ENCODE data around the gene MCEE.

Gene MCEE

GRCh38 chr2:71068218-71069035 is 61.6 kb downstream of the MCEE start, which contains the start of gene NAGK:
Gene NAGK (plus strand): TSS chr2:71068648. CDS start chr2:71068684, 36 bp downstream.
- Histone ChIP-seq H3K36me3 (ENCODE audit: control insufficient read depth, insufficient read depth, low read length) (no peaks in the 10 kb centered on the region), H3K4me1 (ENCODE audit: control insufficient read depth, insufficient read depth, low read length) (peaks cover 8% of the 10 kb centered on the region), H3K27ac (ENCODE audit: insufficient read depth, low read depth, low read length, poor library complexity, severe bottlenecking) (peak within 1 kb of the TSS; percentile 66), H3K9me3 (ENCODE audit: control insufficient read depth, low read length) (no peaks in the 10 kb centered on the region), H3K27me3 (ENCODE audit: control insufficient read depth, insufficient read depth, low read length, poor library complexity, severe bottlenecking) (peaks cover 10% of the 10 kb centered on the region), H3K4me3 (ENCODE audit: insufficient read depth, low read depth, low read length) (peak within 1 kb of the TSS; percentile 96)
- 0% methylated on average over 66 of the region's 66 CpGs for whole genome bisulfite sequencing, 2 experiments

GRCh38 chr2:71067567-71068217 is 62.3 kb downstream of the MCEE start:
- H3K27ac ChIP-seq (ENCODE audit: insufficient read depth, low read depth, low read length, poor library complexity, severe bottlenecking): peak overlapping the region; percentile 66
- H3K4me3 ChIP-seq (ENCODE audit: insufficient read depth, low read depth, low read length): peak overlapping the region; percentile 96
- WGBS, 2 experiments: 8% methylated on average over 26 of the region's 26 CpGs
- no peaks in the 10 kb centered on the region for H3K9me3 ChIP-seq (ENCODE audit: control insufficient read depth, low read length)
- peaks cover 14% of the 10 kb centered on the region for H3K27me3 ChIP-seq (ENCODE audit: control insufficient read depth, insufficient read depth, low read length, poor library complexity, severe bottlenecking)
- H3K4me1 ChIP-seq (ENCODE audit: control insufficient read depth, insufficient read depth, low read length): peaks cover 8% of the 10 kb centered on the region
- H3K36me3 ChIP-seq (ENCODE audit: control insufficient read depth, insufficient read depth, low read length): no peaks in the 10 kb centered on the region

- no peaks in the 10 kb centered on the region for H3K9me3 ChIP-seq (ENCODE audit: control insufficient read depth, low read length)
- peaks cover 17% of the 10 kb centered on the region for H3K27me3 ChIP-seq (ENCODE audit: control insufficient read depth, insufficient read depth, low read length, poor library complexity, severe bottlenecking)
- no peak overlapping the region for H3K27ac ChIP-seq (ENCODE audit: insufficient read depth, low read depth, low read length, poor library complexity, severe bottlenecking)
- H3K4me3 ChIP-seq (ENCODE audit: insufficient read depth, low read depth, low read length): no peak overlapping the region
- 85 to 94% methylated on average over 2 to 3 of the region's 3 CpGs for WGBS, 2 experiments
- H3K36me3 ChIP-seq (ENCODE audit: control insufficient read depth, insufficient read depth, low read length): no peaks in the 10 kb centered on the region
- H3K4me1 ChIP-seq (ENCODE audit: control insufficient read depth, insufficient read depth, low read length): peaks cover 8% of the 10 kb centered on the region
Measured at GRCh38 chr2:71066856-71067255, 63.2 kb downstream of the MCEE start.

GRCh38 chr2:71064754-71065621 is 65.0 kb downstream of the MCEE start:
- H3K27me3 ChIP-seq (ENCODE audit: control insufficient read depth, insufficient read depth, low read length, poor library complexity, severe bottlenecking): peaks cover 17% of the 10 kb centered on the region
- peaks cover 8% of the 10 kb centered on the region for H3K4me1 ChIP-seq (ENCODE audit: control insufficient read depth, insufficient read depth, low read length)
- H3K4me3 ChIP-seq (ENCODE audit: insufficient read depth, low read depth, low read length): no peak overlapping the region
- H3K36me3 ChIP-seq (ENCODE audit: control insufficient read depth, insufficient read depth, low read length): no peaks in the 10 kb centered on the region
- no peaks in the 10 kb centered on the region for H3K9me3 ChIP-seq (ENCODE audit: control insufficient read depth, low read length)
- WGBS, 2 experiments: 87 to 93% methylated on average over 7 of the region's 7 CpGs
- H3K27ac ChIP-seq (ENCODE audit: insufficient read depth, low read depth, low read length, poor library complexity, severe bottlenecking): no peak overlapping the region

- 75 to 77% methylated on average over 9 of the region's 9 CpGs for WGBS, 2 experiments
- Histone ChIP-seq H3K9me3 (ENCODE audit: control insufficient read depth, low read length) (no peaks in the 10 kb centered on the region), H3K27ac (ENCODE audit: insufficient read depth, low read depth, low read length, poor library complexity, severe bottlenecking) (no peak overlapping the region), H3K4me3 (ENCODE audit: insufficient read depth, low read depth, low read length) (no peak overlapping the region), H3K27me3 (ENCODE audit: control insufficient read depth, insufficient read depth, low read length, poor library complexity, severe bottlenecking) (peaks cover 17% of the 10 kb centered on the region), H3K4me1 (ENCODE audit: control insufficient read depth, insufficient read depth, low read length) (peaks cover 4% of the 10 kb centered on the region), H3K36me3 (ENCODE audit: control insufficient read depth, insufficient read depth, low read length) (no peaks in the 10 kb centered on the region)
Measured at GRCh38 chr2:71064110-71064611, 65.9 kb downstream of the MCEE start.

GRCh38 chr2:71063216-71063615 is 66.8 kb downstream of the MCEE start:
- Histone ChIP-seq H3K27ac (ENCODE audit: insufficient read depth, low read depth, low read length, poor library complexity, severe bottlenecking) (no peak overlapping the region), H3K4me1 (ENCODE audit: control insufficient read depth, insufficient read depth, low read length) (no peaks in the 10 kb centered on the region), H3K9me3 (ENCODE audit: control insufficient read depth, low read length) (no peaks in the 10 kb centered on the region), H3K4me3 (ENCODE audit: insufficient read depth, low read depth, low read length) (no peak overlapping the region), H3K36me3 (ENCODE audit: control insufficient read depth, insufficient read depth, low read length) (no peaks in the 10 kb centered on the region), H3K27me3 (ENCODE audit: control insufficient read depth, insufficient read depth, low read length, poor library complexity, severe bottlenecking) (peaks cover 17% of the 10 kb centered on the region)
- WGBS, 2 experiments: 83 to 86% methylated on average over 1 of the region's 1 CpG

GRCh38 chr2:71060871-71061270 is 69.2 kb downstream of the MCEE start:
- 78 to 86% methylated on average over 2 to 3 of the region's 3 CpGs for WGBS, 2 experiments
- Histone ChIP-seq H3K27me3 (ENCODE audit: control insufficient read depth, insufficient read depth, low read length, poor library complexity, severe bottlenecking) (peaks cover 17% of the 10 kb centered on the region), H3K4me1 (ENCODE audit: control insufficient read depth, insufficient read depth, low read length) (no peaks in the 10 kb centered on the region), H3K27ac (ENCODE audit: insufficient read depth, low read depth, low read length, poor library complexity, severe bottlenecking) (no peak overlapping the region), H3K9me3 (ENCODE audit: control insufficient read depth, low read length) (no peaks in the 10 kb centered on the region), H3K36me3 (ENCODE audit: control insufficient read depth, insufficient read depth, low read length) (no peaks in the 10 kb centered on the region), H3K4me3 (ENCODE audit: insufficient read depth, low read depth, low read length) (no peak overlapping the region)

- WGBS, 2 experiments: 80 to 86% methylated on average over 2 of the region's 2 CpGs
- Histone ChIP-seq H3K4me3 (ENCODE audit: insufficient read depth, low read depth, low read length) (no peak overlapping the region), H3K4me1 (ENCODE audit: control insufficient read depth, insufficient read depth, low read length) (no peaks in the 10 kb centered on the region), H3K27me3 (ENCODE audit: control insufficient read depth, insufficient read depth, low read length, poor library complexity, severe bottlenecking) (peaks cover 17% of the 10 kb centered on the region), H3K27ac (ENCODE audit: insufficient read depth, low read depth, low read length, poor library complexity, severe bottlenecking) (no peak overlapping the region), H3K36me3 (ENCODE audit: control insufficient read depth, insufficient read depth, low read length) (no peaks in the 10 kb centered on the region), H3K9me3 (ENCODE audit: control insufficient read depth, low read length) (no peaks in the 10 kb centered on the region)
Measured at GRCh38 chr2:71060211-71060610, 69.8 kb downstream of the MCEE start.

Measured in ectodermal cell (in vitro differentiated cells).